H9 (cell line): ENCODE data around the gene MAP3K10. TPM values are rescaled to one million over a fixed set of nuclear protein-coding genes. Genes with fewer than 3 reads are reported as not detected.

Experiments used
- DNase-seq: peaks from one replicate; pipeline ENCODE4 v3.0.0-alpha.2; 2017
- H2AFZ ChIP-seq: one replicate; pipeline ENCODE4 v1.6.1; 2013; ENCODE audit warnings: mild to moderate bottlenecking, low read length, control low read depth, moderate library complexity
- H2AK5ac ChIP-seq: 2 replicates; pipeline ENCODE4 v1.6.1; 2013; ENCODE audit warnings: low read length, control low read depth, mixed read lengths; ENCODE audit not compliant: insufficient read length
- H2BK120ac ChIP-seq: one replicate; pipeline ENCODE4 v1.6.1; 2013; ENCODE audit warnings: low read depth, mild to moderate bottlenecking, low read length, control low read depth, inconsistent platforms; ENCODE audit not compliant: poor library complexity, severe bottlenecking
- H2BK12ac ChIP-seq: 2 replicates; pipeline ENCODE4 v1.6.1; 2013; ENCODE audit warnings: low read length, control low read depth, mixed read lengths, low read depth; ENCODE audit not compliant: insufficient read length
- H2BK15ac ChIP-seq: 2 replicates; pipeline ENCODE4 v1.6.1; 2013; ENCODE audit warnings: low read depth, low read length, control low read depth
- H2BK20ac ChIP-seq: one replicate; pipeline ENCODE4 v1.6.1; 2013; ENCODE audit warnings: low read depth, mild to moderate bottlenecking, low read length, control low read depth, inconsistent platforms; ENCODE audit not compliant: poor library complexity, severe bottlenecking
- H2BK5ac ChIP-seq: 2 replicates; pipeline ENCODE4 v1.6.1; 2013; ENCODE audit warnings: low read length, control low read depth, mixed read lengths; ENCODE audit not compliant: insufficient read length
- H3K14ac ChIP-seq: 2 replicates; pipeline ENCODE4 v1.6.1; 2013; ENCODE audit warnings: low read length, control low read depth; ENCODE audit not compliant: insufficient read depth
- H3K18ac ChIP-seq: 2 replicates; pipeline ENCODE4 v1.6.1; 2013; ENCODE audit warnings: low read depth, mild to moderate bottlenecking, mixed read lengths, low read length, control low read depth; ENCODE audit not compliant: insufficient read length
- H3K23ac ChIP-seq: 2 replicates; pipeline ENCODE4 v1.6.1; 2013; ENCODE audit warnings: low read length, control low read depth, mixed read lengths, low read depth; ENCODE audit not compliant: insufficient read length
- H3K23me2 ChIP-seq: 2 replicates; pipeline ENCODE4 v1.6.1; 2013; ENCODE audit warnings: low read depth, mild to moderate bottlenecking, mixed read lengths, low read length, control low read depth; ENCODE audit not compliant: insufficient read length, poor library complexity, severe bottlenecking
- H3K27ac ChIP-seq: 2 replicates; pipeline ENCODE4 v1.5.1; 2013; ENCODE audit warnings: low read length, control low read depth, mixed read lengths, low read depth; ENCODE audit not compliant: insufficient read length
- H3K27me3 ChIP-seq: 2 replicates; pipeline ENCODE4 v1.6.1; 2013; ENCODE audit warnings: low read length, control low read depth, inconsistent platforms; ENCODE audit not compliant: insufficient read depth
- H3K4ac ChIP-seq: 2 replicates; pipeline ENCODE4 v1.6.1; 2013; ENCODE audit warnings: low read depth, mild to moderate bottlenecking, control low read depth, inconsistent platforms, low read length, moderate library complexity
- H3K4me1 ChIP-seq: 2 replicates; pipeline ENCODE4 v1.6.1; 2013; ENCODE audit warnings: low read length, control low read depth, inconsistent platforms; ENCODE audit not compliant: insufficient read depth
- H3K4me2 ChIP-seq: 2 replicates; pipeline ENCODE4 v1.6.1; 2013; ENCODE audit warnings: low read length, control low read depth, mixed read lengths; ENCODE audit not compliant: insufficient read length, insufficient read depth
- H3K56ac ChIP-seq: 2 replicates; pipeline ENCODE4 v1.6.1; 2013; ENCODE audit warnings: low read depth, mild to moderate bottlenecking, mixed read lengths, low read length, control low read depth; ENCODE audit not compliant: insufficient read length
- H3K79me1 ChIP-seq: 2 replicates; pipeline ENCODE4 v1.6.1; 2013; ENCODE audit warnings: low read depth, mild to moderate bottlenecking, moderate library complexity, low read length, control low read depth, inconsistent platforms; ENCODE audit not compliant: insufficient read depth, poor library complexity, severe bottlenecking
- H3K79me2 ChIP-seq: 2 replicates; pipeline ENCODE4 v1.6.1; 2013; ENCODE audit warnings: low read length, control low read depth, inconsistent platforms; ENCODE audit not compliant: insufficient read depth
- H3K9ac ChIP-seq: 2 replicates; pipeline ENCODE4 v1.6.1; 2013; ENCODE audit warnings: low read length, control low read depth, mixed read lengths; ENCODE audit not compliant: insufficient read length; ENCODE audit errors: extremely low read depth
- H3K9me3 ChIP-seq: one replicate; pipeline ENCODE4 v1.6.1; 2013; ENCODE audit warnings: low read depth, low read length, inconsistent platforms; ENCODE audit not compliant: control insufficient read depth
- H3T11ph ChIP-seq: one replicate; pipeline ENCODE4 v1.6.1; 2013; ENCODE audit warnings: mild to moderate bottlenecking, low read length, control low read depth, inconsistent platforms
- H4K20me1 ChIP-seq: one replicate; pipeline ENCODE4 v1.6.1; 2013; ENCODE audit not compliant: control insufficient read depth, insufficient read length, insufficient read depth
- H4K5ac ChIP-seq: 2 replicates; pipeline ENCODE4 v1.6.1; 2013; ENCODE audit warnings: low read depth, mild to moderate bottlenecking, mixed read lengths, low read length, control low read depth; ENCODE audit not compliant: insufficient read length
- H4K8ac ChIP-seq: replicated peaks from 2 replicates; pipeline ENCODE4 v1.6.1; 2013; ENCODE audit warnings: low read length, control low read depth, mixed read lengths, low read depth; ENCODE audit not compliant: insufficient read length
- H4K91ac ChIP-seq: 2 replicates; pipeline ENCODE4 v1.6.1; 2013; ENCODE audit warnings: low read depth, mild to moderate bottlenecking, moderate library complexity, mixed read lengths, low read length, control low read depth; ENCODE audit not compliant: insufficient read length
- H3K27ac Mint-ChIP-seq, 3 experiments: 2 replicates in 2 of 3; 3 replicates in 1 of 3; pipeline ENCODE4 v1.8.0; 2020 to 2021; ENCODE audit warnings: mixed read lengths in 3 of 3, mild to moderate bottlenecking in 1 of 3, moderate library complexity in 1 of 3
- H3K27me3 Mint-ChIP-seq: 2 replicates; pipeline ENCODE4 v1.8.0; 2021; ENCODE audit warnings: low read depth, mild to moderate bottlenecking, moderate library complexity, mixed read lengths
- H3K36me3 Mint-ChIP-seq, 3 experiments: 2 replicates in 2 of 3; 3 replicates in 1 of 3; pipeline ENCODE4 v1.8.0; 2020 to 2021; ENCODE audit warnings: low read depth in 3 of 3, mixed read lengths in 3 of 3; ENCODE audit not compliant: insufficient read depth in 1 of 3
- H3K4me1 Mint-ChIP-seq, 2 experiments: 2 replicates each; pipeline ENCODE4 v1.8.0; 2020; ENCODE audit warnings: mixed read lengths in 2 of 2
- H3K4me3 Mint-ChIP-seq, 2 experiments: 2 replicates in 1 of 2; 3 replicates in 1 of 2; pipeline ENCODE4 v1.8.0; 2020 to 2021; ENCODE audit warnings: mild to moderate bottlenecking in 2 of 2, mixed read lengths in 2 of 2, moderate library complexity in 1 of 2
- H3K9me3 Mint-ChIP-seq, 2 experiments: 2 replicates in 1 of 2; 3 replicates in 1 of 2; pipeline ENCODE4 v1.8.0; 2020; ENCODE audit warnings: mild to moderate bottlenecking in 2 of 2, mixed read lengths in 2 of 2, moderate library complexity in 1 of 2
- CTCF ChIP-seq: fragments of 200-600 bp; sonication (generic); conservative IDR thresholded peaks from 3 replicates; pipeline ENCODE4 v1.8.0; 2021; ENCODE audit warnings: antibody characterized with exemption, mild to moderate bottlenecking
- WGBS: extraction: QIAGEN DNeasy Blood & Tissue Kit; methylation state at CpG from one replicate; pipeline ENCODE4 v1.1.7; 2013; ENCODE audit warnings: missing lambda C conversion rate, low lambda C conversion rate, mixed read lengths; ENCODE audit not compliant: insufficient read length; ENCODE audit errors: extremely low coverage; 5-methylcytosine and 5-hydroxymethylcytosine counted together
- total RNA-seq: library from RNA; stranded (reverse); gene quantifications from 2 replicates; pipeline ENCODE4 v1.2.1, GENCODE V29; 2021

The MAP3K10 gene
- total RNA-seq, 1 experiment from 2014 or later: 19.0 TPM

- Mint-ChIP-seq H3K36me3 (peaks cover 4 to 15% (median 4%) of the 10 kb centered on the region in 3 experiments; a peak in 4 of 7 replicates), H3K4me1 (peaks cover 0 to 11% of the 10 kb centered on the region in 2 experiments; a peak in 2 of 4 replicates), H3K27me3 (no peaks in the 10 kb centered on the region), H3K4me3 (no peak overlapping the region), H3K9me3 (no peaks in the 10 kb centered on the region), H3K27ac (peak overlapping the region in 1 of 3 experiments; percentile 56; a peak in 2 of 7 replicates)
- no peak overlapping the region for H3K27ac ChIP-seq
- no peak overlapping the region for H3K4ac ChIP-seq
- no peak overlapping the region for H3K23ac ChIP-seq
- no peak overlapping the region for H3T11ph ChIP-seq
- H3K79me2 ChIP-seq: no peaks in the 10 kb centered on the region
- no peak overlapping the region for H2BK20ac ChIP-seq
- no peaks in the 10 kb centered on the region for H3K27me3 ChIP-seq
- no peak overlapping the region for H2AFZ ChIP-seq
- no peak overlapping the region for H2BK15ac ChIP-seq
- H2BK5ac ChIP-seq: no peak overlapping the region
- no peaks in the 10 kb centered on the region for H3K9me3 ChIP-seq
- no peak overlapping the region for H3K14ac ChIP-seq
- no peak for DNase-seq
- H3K4me1 ChIP-seq: no peaks in the 10 kb centered on the region
- no peak overlapping the region for H2BK120ac ChIP-seq
- no peak overlapping the region for H4K8ac ChIP-seq
- H3K79me1 ChIP-seq: no peaks in the 10 kb centered on the region
- no CpG with 5 or more reads among the region's 29 CpGs for WGBS
- no peak overlapping the region for H3K18ac ChIP-seq
- TF ChIP-seq CTCF: no peak
- H2BK12ac ChIP-seq: no peak overlapping the region
- no peaks in the 10 kb centered on the region for H3K23me2 ChIP-seq
- no peak overlapping the region for H2AK5ac ChIP-seq
- H4K91ac ChIP-seq: no peak overlapping the region
- H4K20me1 ChIP-seq: no peaks in the 10 kb centered on the region
- H3K56ac ChIP-seq: no peak overlapping the region
- no peak overlapping the region for H4K5ac ChIP-seq
- no peak overlapping the region for H3K9ac ChIP-seq
- H3K4me2 ChIP-seq: no peak overlapping the region
Measured at GRCh38 chr19:40198272-40198990, 7.2 kb downstream of the MAP3K10 start.
